Body of pancreas (tissue), 4 donors: ENCODE results near the gene CIAO2A.
"Not testable (repeated sequence)": the region's sequence is repeated elsewhere in the genome, so short reads cannot be mapped to it uniquely, and the experiment has no call there.

Experiments used
- CTCF ChIP-seq, 7 experiments: fragments of 450-650 bp in 4 of 7; fragments of 200-600 bp in 3 of 7; sonication (generic) in 3 of 7; IDR thresholded peaks; one replicate each; pipeline ENCODE4 v1.5.1; 2016 to 2019; ENCODE audit warnings: antibody characterized with exemption in 7 of 7
- POLR2A ChIP-seq, 3 donors: fragments of 450-650 bp; IDR thresholded peaks; one replicate each; pipeline ENCODE4 v1.6.1; 2016; ENCODE audit warnings: antibody characterized with exemption in 3 of 3, mild to moderate bottlenecking in 2 of 3

DNA sequence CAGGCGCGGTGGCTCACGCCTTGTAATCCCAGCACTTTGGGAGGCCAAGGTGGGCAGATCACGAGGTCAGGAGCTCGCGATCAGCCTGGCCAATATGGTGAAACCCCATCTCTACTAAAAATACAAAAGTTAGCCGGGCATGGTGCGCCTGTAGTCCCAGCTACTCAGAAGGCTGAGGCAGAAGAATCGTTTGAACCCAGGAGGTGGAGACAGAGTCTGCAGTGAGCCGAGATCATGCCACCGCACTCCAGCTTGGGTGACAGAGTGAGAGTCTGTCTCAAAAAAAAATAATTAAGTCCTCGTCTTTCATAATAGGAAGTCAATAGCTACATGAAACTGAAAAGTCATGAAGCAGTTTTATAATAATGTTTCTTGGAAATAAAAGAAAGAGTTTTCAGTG, 40.0 kb downstream of the CIAO2A start:
- not testable (repeated sequence) for TF ChIP-seq CTCF, POLR2A (IDR thresholded peaks at IDR 0.05)
